K562 (cell line): ENCODE results near the gene HOXC10. TPM values are rescaled to one million over a fixed set of nuclear protein-coding genes. Genes with fewer than 3 reads are reported as not detected.

Experiments used
- CXXC5 ChIP-seq: fragments of 250-450 bp; sonication (Bioruptor Pico); IDR thresholded peaks from 2 replicates; pipeline ENCODE4 v1.8.0; 2022; ENCODE audit warnings: inconsistent platforms, mild to moderate bottlenecking, moderate library complexity
- ETV1 ChIP-seq: fragments of 450-650 bp; conservative IDR thresholded peaks from 2 replicates; pipeline ENCODE4 v1.6.1; 2016; ENCODE audit warnings: missing genetic modification characterization, control low read depth, low read depth, missing compliant biosample characterization
- GTF2E2 ChIP-seq: fragments of 200-800 bp; sonication (Bioruptor generic); IDR thresholded peaks from 2 replicates; pipeline ENCODE4 v1.6.1; 2016; ENCODE audit warnings: missing genetic modification characterization, missing compliant biosample characterization
- HDAC6 ChIP-seq: IDR thresholded peaks from 2 replicates; pipeline ENCODE4 v1.6.1; 2012; ENCODE audit warnings: low read depth, mild to moderate bottlenecking, control low read depth, inconsistent platforms, low read length, moderate library complexity
- HNRNPH1 ChIP-seq: fragments of 200-400 bp; formaldehyde crosslinking; optimal IDR thresholded peaks from 2 replicates; pipeline ENCODE3; 2017; ENCODE audit warnings: low read depth, mild to moderate bottlenecking, low read length, moderate library complexity
- KAT7 ChIP-seq: sonication (generic); formaldehyde crosslinking; IDR thresholded peaks from 2 replicates; pipeline ENCODE4 v1.8.0; 2022; ENCODE audit warnings: missing genetic modification reagents, mild to moderate bottlenecking, borderline replicate concordance
- KLF1 ChIP-seq: fragments of 450-650 bp; IDR thresholded peaks from 2 replicates; pipeline ENCODE4 v1.6.1; 2016; ENCODE audit warnings: missing genetic modification characterization, missing compliant biosample characterization
- NCOR1 ChIP-seq: fragments of 450-650 bp; IDR thresholded peaks from 2 replicates; pipeline ENCODE4 v1.6.1; 2016; ENCODE audit warnings: mild to moderate bottlenecking, moderate library complexity
- POLR2AphosphoS5 ChIP-seq: IDR thresholded peaks from 2 replicates; pipeline ENCODE4 v1.6.1; 2011; ENCODE audit warnings: mild to moderate bottlenecking, low read depth, low read length, moderate library complexity; ENCODE audit not compliant: control insufficient read depth, insufficient read depth
- RFX7 ChIP-seq: fragments of 250-450 bp; sonication (Bioruptor Pico); IDR thresholded peaks from 2 replicates; pipeline ENCODE4 v1.5.1; 2021; ENCODE audit warnings: mild to moderate bottlenecking
- ZNF184 ChIP-seq: sonication (generic); formaldehyde crosslinking; IDR thresholded peaks from 2 replicates; pipeline ENCODE4 v1.5.0; 2020; ENCODE audit warnings: missing genetic modification reagents
- ZNF766 ChIP-seq: fragments of 200-800 bp; sonication (Bioruptor generic); conservative IDR thresholded peaks from 2 replicates; pipeline ENCODE4 v1.6.1; 2016; ENCODE audit warnings: missing genetic modification characterization, missing compliant biosample characterization
- polyA plus RNA-seq, 8 experiments: library from polyadenylated mRNA; depleted of rRNA in 4 of 8; stranded (reverse) in 5 of 8; unstranded in 3 of 8; fragments of >200 nt; fragmentation: Nextera tagmentation in 2 of 8; fragmentation: Illumina TruSeq in 1 of 8; extraction: Ambion mirVana in 2 of 8; extraction: Trizol in 1 of 8; gene quantifications; 2 replicates each; pipeline versions ENCODE4 v1.2.1 to v1.2.3, GENCODE V29; 2011 to 2014; ENCODE audit warnings: inconsistent platforms in 1 of 8, missing spikeins in 1 of 8
- total RNA-seq, 7 experiments: library from RNA; depleted of rRNA in 6 of 7; stranded (reverse); fragments of >200 nt in 6 of 7; fragmentation: Illumina TruSeq in 2 of 7; extraction: Trizol in 2 of 7; gene quantifications; 2 replicates each; pipeline versions ENCODE4 v1.2.1 to v1.2.3, GENCODE V29; 2011 to 2021; ENCODE audit warnings: low replicate concordance in 1 of 7
- TF ChIP-seq, protein P1 (sequence below), 2 experiments: fragments of 450-650 bp in 1 of 2; IDR thresholded peaks; 2 replicates each; pipeline ENCODE4 v1.6.1; 2011 to 2017; ENCODE audit warnings: low read depth in 2 of 2, antibody characterized with exemption in 1 of 2, borderline replicate concordance in 1 of 2, low read length in 1 of 2, mild to moderate bottlenecking in 1 of 2, mixed read lengths in 1 of 2; ENCODE audit not compliant: control insufficient read depth in 1 of 2
- TF ChIP-seq, protein P2 (sequence below): fragments of 450-650 bp; IDR thresholded peaks from 2 replicates; pipeline ENCODE4 v1.6.1; 2016; ENCODE audit warnings: borderline replicate concordance
- TF ChIP-seq, protein P3 (sequence below), 2 experiments: fragments of 200-800 bp in 1 of 2; sonication (Bioruptor generic) in 1 of 2; sonication (generic) in 1 of 2; formaldehyde crosslinking in 1 of 2; IDR thresholded peaks in 1 of 2; conservative IDR thresholded peaks in 1 of 2; 2 replicates each; pipeline versions ENCODE4 v1.5.0 to v1.6.1; 2016 to 2020; ENCODE audit warnings: missing compliant biosample characterization in 1 of 2, missing genetic modification characterization in 1 of 2, missing genetic modification reagents in 1 of 2
- TF ChIP-seq, protein P4 (sequence below): sonication (generic); formaldehyde crosslinking; IDR thresholded peaks from 2 replicates; pipeline ENCODE4 v1.8.0; 2022; ENCODE audit warnings: mild to moderate bottlenecking, missing genetic modification reagents
- TF ChIP-seq, protein P5 (sequence below): sonication (generic); formaldehyde crosslinking; IDR thresholded peaks from 2 replicates; pipeline ENCODE4 v1.9.0; 2022; ENCODE audit warnings: mild to moderate bottlenecking, missing genetic modification reagents
- TF ChIP-seq, protein P6 (sequence below): IDR thresholded peaks from 2 replicates; pipeline ENCODE4 v1.6.1; 2014; ENCODE audit warnings: antibody characterized with exemption

Gene HOXC10
- total and polyA plus RNA-seq, 9 of the 15 experiments (the other 6 are each of a cell fraction or from before 2014, with no cell fraction given): 0.13 to 0.77 (median 0.35) TPM; not detected in 2

DNA sequence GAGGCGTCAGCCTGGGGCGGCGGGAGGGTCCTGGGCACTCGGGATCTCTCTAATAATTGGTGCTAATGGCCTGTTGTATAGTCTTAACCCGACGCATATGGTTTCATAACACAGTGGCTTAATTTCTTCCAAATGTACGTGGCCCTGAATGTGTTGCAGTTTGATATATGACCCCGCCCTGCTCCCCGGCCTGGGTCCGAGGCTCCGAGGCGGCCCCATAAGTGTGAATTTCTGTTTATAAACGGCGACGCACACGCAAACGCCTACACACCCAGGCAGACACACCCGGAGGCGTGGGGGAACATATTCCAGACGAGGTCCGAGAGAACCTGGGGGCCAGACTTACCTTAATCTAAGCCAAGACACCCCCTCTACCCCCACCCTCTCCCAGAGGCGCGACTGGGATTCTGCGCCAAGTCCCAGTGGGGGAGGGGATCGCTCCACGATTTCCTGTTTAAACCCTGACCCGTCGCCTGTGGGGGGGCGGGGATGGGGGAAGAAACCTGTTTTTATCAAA is 33.6 kb downstream of the HOXC10 start (continued):
- TF ChIP-seq, protein P1, sequence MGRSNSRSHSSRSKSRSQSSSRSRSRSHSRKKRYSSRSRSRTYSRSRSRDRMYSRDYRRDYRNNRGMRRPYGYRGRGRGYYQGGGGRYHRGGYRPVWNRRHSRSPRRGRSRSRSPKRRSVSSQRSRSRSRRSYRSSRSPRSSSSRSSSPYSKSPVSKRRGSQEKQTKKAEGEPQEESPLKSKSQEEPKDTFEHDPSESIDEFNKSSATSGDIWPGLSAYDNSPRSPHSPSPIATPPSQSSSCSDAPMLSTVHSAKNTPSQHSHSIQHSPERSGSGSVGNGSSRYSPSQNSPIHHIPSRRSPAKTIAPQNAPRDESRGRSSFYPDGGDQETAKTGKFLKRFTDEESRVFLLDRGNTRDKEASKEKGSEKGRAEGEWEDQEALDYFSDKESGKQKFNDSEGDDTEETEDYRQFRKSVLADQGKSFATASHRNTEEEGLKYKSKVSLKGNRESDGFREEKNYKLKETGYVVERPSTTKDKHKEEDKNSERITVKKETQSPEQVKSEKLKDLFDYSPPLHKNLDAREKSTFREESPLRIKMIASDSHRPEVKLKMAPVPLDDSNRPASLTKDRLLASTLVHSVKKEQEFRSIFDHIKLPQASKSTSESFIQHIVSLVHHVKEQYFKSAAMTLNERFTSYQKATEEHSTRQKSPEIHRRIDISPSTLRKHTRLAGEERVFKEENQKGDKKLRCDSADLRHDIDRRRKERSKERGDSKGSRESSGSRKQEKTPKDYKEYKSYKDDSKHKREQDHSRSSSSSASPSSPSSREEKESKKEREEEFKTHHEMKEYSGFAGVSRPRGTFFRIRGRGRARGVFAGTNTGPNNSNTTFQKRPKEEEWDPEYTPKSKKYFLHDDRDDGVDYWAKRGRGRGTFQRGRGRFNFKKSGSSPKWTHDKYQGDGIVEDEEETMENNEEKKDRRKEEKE (IDR thresholded peaks at IDR 0.05; ENCODE audit: borderline replicate concordance in 1 of 2, control insufficient read depth in 1 of 2, low read depth in 2 of 2, low read length in 1 of 2): no peak
- TF ChIP-seq, protein P2, sequence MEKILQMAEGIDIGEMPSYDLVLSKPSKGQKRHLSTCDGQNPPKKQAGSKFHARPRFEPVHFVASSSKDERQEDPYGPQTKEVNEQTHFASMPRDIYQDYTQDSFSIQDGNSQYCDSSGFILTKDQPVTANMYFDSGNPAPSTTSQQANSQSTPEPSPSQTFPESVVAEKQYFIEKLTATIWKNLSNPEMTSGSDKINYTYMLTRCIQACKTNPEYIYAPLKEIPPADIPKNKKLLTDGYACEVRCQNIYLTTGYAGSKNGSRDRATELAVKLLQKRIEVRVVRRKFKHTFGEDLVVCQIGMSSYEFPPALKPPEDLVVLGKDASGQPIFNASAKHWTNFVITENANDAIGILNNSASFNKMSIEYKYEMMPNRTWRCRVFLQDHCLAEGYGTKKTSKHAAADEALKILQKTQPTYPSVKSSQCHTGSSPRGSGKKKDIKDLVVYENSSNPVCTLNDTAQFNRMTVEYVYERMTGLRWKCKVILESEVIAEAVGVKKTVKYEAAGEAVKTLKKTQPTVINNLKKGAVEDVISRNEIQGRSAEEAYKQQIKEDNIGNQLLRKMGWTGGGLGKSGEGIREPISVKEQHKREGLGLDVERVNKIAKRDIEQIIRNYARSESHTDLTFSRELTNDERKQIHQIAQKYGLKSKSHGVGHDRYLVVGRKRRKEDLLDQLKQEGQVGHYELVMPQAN: 0 out of 2 replicates have a peak, but pooled peaks have one; percentile 5
- no peak for TF ChIP-seq ZNF766 (CRISPR knock-in tag)
- TF ChIP-seq, protein P3, sequence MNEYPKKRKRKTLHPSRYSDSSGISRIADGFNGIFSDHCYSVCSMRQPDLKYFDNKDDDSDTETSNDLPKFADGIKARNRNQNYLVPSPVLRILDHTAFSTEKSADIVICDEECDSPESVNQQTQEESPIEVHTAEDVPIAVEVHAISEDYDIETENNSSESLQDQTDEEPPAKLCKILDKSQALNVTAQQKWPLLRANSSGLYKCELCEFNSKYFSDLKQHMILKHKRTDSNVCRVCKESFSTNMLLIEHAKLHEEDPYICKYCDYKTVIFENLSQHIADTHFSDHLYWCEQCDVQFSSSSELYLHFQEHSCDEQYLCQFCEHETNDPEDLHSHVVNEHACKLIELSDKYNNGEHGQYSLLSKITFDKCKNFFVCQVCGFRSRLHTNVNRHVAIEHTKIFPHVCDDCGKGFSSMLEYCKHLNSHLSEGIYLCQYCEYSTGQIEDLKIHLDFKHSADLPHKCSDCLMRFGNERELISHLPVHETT (CRISPR knock-in tag; conservative IDR thresholded peaks at IDR 0.05 in 1 of 2, IDR thresholded peaks at IDR 0.05 in 1 of 2): no peak
- TF ChIP-seq POLR2AphosphoS5: no peak; the same call in 1 of the 2 replicates
- TF ChIP-seq KAT7 (CRISPR knock-in tag): no peak
- TF ChIP-seq NCOR1: no peak
- no peak for TF ChIP-seq HNRNPH1
- TF ChIP-seq ZNF184 (CRISPR knock-in tag): no peak
- TF ChIP-seq ETV1: 0 out of 2 replicates have a peak, but pooled peaks have one; percentile 26
- no peak for TF ChIP-seq KLF1
- peak; percentile 26; the same call in 1 of the 2 replicates for TF ChIP-seq CXXC5
- TF ChIP-seq, protein P4, sequence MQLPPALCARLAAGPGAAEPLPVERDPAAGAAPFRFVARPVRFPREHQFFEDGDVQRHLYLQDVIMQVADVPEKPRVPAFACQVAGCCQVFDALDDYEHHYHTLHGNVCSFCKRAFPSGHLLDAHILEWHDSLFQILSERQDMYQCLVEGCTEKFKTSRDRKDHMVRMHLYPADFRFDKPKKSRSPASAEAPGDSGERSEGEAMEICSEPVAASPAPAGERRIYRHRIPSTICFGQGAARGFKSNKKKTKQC: peak; percentile 22; the same call in 1 of the 2 replicates
- no peak for TF ChIP-seq HDAC6
- TF ChIP-seq, protein P5, sequence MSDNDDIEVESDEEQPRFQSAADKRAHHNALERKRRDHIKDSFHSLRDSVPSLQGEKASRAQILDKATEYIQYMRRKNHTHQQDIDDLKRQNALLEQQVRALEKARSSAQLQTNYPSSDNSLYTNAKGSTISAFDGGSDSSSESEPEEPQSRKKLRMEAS (CRISPR knock-in tag): no peak
- TF ChIP-seq, protein P6, sequence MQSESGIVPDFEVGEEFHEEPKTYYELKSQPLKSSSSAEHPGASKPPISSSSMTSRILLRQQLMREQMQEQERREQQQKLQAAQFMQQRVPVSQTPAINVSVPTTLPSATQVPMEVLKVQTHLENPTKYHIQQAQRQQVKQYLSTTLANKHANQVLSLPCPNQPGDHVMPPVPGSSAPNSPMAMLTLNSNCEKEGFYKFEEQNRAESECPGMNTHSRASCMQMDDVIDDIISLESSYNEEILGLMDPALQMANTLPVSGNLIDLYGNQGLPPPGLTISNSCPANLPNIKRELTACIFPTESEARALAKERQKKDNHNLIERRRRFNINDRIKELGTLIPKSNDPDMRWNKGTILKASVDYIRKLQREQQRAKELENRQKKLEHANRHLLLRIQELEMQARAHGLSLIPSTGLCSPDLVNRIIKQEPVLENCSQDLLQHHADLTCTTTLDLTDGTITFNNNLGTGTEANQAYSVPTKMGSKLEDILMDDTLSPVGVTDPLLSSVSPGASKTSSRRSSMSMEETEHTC: no peak
- TF ChIP-seq RFX7: no peak
- TF ChIP-seq GTF2E2 (tag): 0 out of 2 replicates have a peak, but pooled peaks have one; percentile 2
